ENCODE results near the gene CA5A. TPM values are rescaled to one million over a fixed set of nuclear protein-coding genes. Genes with fewer than 3 reads are reported as not detected.

The CA5A gene
- total and polyA plus RNA-seq, 9 of the 15 experiments (the other 6 are each of a cell fraction or from before 2014, with no cell fraction given): not detected

GRCh38 chr16:87930456-87930855, 5.9 kb downstream of the CA5A start (continued):
- peak; percentile 42; the same call in 1 of the 2 replicates for TF ChIP-seq REST (IDR thresholded peaks at IDR 0.05; ENCODE audit: borderline replicate concordance)
- no peak for TF ChIP-seq REST (CRISPR knock-in tag; IDR thresholded peaks at IDR 0.05; ENCODE audit: low read depth)
- TF ChIP-seq POLR2A (conservative IDR thresholded peaks at IDR 0.05): no peak
- TF ChIP-seq CTBP1 (IDR thresholded peaks at IDR 0.05; ENCODE audit: borderline replicate concordance): no peak
- 0 out of 2 replicates have a peak, but pooled peaks have one; percentile 19 for TF ChIP-seq SMC3 (conservative IDR thresholded peaks at IDR 0.05; ENCODE audit: insufficient read depth, low read depth, low read length)
- TF ChIP-seq MTA2 (IDR thresholded peaks at IDR 0.05; ENCODE audit: low read depth): no peak
- peak; percentile 46 to 60 (median 51); a peak in 5 of 6 replicates for TF ChIP-seq CTCF (IDR thresholded peaks at IDR 0.05 in 2 of 3, conservative IDR thresholded peaks at IDR 0.05 in 1 of 3; ENCODE audit: insufficient read depth in 2 of 3, low read depth in 1 of 3, low read length in 3 of 3)

All from K562 (cell line).